ENCODE measurements around the gene TMEM51.

Gene TMEM51

DNA sequence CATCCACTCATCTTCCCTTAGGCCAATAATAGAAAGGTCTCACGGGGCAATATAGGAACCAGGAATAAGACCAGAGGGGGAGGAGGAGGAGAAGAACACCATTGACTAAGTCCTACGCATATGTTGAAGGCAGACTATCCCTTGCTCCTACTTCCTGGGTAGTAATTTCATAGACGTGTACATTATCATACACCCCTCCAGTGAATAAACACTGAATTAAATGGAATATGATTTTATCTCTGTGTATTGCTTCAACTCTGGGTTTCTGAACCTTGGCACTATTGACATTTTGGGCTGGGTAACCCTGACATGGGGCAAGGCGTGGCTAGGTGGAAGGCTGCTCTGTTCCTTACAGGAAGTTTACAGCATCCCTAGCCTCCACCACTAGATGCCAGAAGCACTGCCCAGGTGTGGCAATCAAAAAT lies 76.2 kb downstream of the TMEM51 start:
- no peak overlapping the region for H3K4me3 ChIP-seq (replicated peaks in 1 of 2; ENCODE audit: low read depth in 2 of 2, low read length in 2 of 2)
- TF ChIP-seq, protein P1, sequence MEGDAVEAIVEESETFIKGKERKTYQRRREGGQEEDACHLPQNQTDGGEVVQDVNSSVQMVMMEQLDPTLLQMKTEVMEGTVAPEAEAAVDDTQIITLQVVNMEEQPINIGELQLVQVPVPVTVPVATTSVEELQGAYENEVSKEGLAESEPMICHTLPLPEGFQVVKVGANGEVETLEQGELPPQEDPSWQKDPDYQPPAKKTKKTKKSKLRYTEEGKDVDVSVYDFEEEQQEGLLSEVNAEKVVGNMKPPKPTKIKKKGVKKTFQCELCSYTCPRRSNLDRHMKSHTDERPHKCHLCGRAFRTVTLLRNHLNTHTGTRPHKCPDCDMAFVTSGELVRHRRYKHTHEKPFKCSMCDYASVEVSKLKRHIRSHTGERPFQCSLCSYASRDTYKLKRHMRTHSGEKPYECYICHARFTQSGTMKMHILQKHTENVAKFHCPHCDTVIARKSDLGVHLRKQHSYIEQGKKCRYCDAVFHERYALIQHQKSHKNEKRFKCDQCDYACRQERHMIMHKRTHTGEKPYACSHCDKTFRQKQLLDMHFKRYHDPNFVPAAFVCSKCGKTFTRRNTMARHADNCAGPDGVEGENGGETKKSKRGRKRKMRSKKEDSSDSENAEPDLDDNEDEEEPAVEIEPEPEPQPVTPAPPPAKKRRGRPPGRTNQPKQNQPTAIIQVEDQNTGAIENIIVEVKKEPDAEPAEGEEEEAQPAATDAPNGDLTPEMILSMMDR (IDR thresholded peaks at IDR 0.05; ENCODE audit: low read depth, low read length) = no peak
- DNase-seq (ENCODE audit: low read depth in 2 of 2) = no peak

DNA sequence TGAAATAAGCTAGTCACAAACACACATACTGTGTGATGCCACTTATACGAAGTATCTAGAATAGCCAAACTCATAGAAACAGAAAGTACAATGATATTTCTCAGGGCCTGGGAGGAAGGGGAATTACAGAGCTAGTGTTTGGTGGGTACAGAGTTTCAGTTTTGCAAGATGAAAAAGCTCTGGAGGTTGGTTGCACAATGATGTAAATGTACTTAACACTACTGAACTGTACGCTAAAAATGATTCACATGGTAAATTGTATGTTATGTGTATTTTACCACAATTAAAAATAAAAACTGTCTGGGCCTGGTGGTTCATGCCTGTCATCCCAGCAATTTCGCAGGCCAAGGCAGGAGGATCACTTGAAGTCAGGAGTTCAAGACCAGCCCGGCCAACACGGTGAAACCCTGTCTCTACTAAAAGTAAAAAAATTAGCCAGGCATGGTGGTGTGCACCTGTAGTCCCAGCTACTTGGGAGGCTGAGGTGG lies 78.2 kb downstream of the TMEM51 start:
- TF ChIP-seq, protein P1 (IDR thresholded peaks at IDR 0.05; ENCODE audit: low read depth, low read length) = no peak
- H3K4me3 ChIP-seq (replicated peaks in 1 of 2; ENCODE audit: low read depth in 2 of 2, low read length in 2 of 2) = no peak overlapping the region
- DNase-seq (ENCODE audit: low read depth in 2 of 2) = no peak

DNA sequence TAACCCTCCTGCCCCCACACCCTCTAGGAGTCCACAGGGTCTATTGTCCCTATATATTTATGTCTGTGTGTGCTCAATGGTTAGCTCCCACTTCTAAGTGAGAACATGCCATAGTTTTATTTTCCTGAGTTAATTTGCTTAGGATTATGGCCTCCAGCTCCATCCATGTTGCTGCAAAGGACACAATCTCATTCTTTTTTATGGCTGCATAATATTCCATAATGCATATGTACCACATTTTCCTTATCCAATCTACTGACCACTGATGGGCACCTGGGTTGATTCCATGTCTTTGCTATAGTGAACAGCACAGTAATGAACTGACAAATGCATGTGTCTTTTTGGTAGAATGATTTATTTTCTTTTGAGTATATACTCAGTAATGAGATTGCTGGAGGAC lies 80.1 kb downstream of the TMEM51 start:
- no peak for DNase-seq (ENCODE audit: low read depth in 2 of 2)
- TF ChIP-seq, protein P1 (IDR thresholded peaks at IDR 0.05; ENCODE audit: low read depth, low read length) = no peak

DNA sequence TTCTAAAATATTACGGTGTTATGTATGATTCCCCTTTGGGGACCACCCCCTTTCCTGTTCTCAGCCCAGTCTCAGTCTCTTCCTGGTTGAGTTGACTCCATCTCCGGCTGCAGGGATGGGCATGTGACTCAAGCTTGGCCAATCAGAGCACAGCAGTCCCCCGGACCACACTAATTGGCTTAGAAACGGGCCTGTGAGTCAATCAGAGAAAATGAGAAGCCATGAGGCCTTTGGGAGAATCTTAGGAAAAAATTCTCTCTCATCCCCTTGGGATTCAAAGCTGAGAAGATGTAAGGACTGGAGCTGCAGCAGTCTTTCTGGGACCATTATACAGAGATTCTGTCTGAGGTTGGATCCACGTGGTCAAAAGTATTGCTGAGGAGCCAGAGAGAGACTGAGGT lies 82.8 kb downstream of the TMEM51 start:
- H3K4me3 ChIP-seq (replicated peaks in 1 of 2; ENCODE audit: low read depth in 2 of 2, low read length in 2 of 2) = no peak overlapping the region
- TF ChIP-seq, protein P1 (IDR thresholded peaks at IDR 0.05; ENCODE audit: low read depth, low read length) = no peak
- peak in 1 of 2 donors; percentile 25 for DNase-seq (ENCODE audit: low read depth in 2 of 2)

More for the DNA sequence above, 80.1 kb downstream of the TMEM51 start:
- no peak overlapping the region for H3K4me3 ChIP-seq (replicated peaks in 1 of 2; ENCODE audit: low read depth in 2 of 2, low read length in 2 of 2)

DNA sequence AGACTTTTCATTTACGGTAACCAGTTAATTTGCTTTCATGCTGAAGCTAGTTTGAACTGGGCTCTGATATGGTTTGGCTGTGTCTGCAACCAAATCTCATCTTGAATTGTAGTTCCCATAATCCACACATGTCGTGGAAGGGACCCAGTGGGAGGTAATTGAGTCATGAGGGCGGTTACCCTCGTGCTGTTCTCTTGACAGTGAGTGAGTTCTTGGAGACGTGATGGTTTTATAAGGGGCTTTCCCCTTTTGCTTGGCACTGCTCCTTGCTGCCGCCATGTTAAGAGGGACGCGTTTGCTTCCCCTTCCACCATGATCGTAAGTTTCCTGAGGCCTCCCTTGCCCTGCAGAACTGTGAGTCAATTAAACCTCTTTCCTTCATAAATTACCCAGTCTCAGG lies 83.2 kb downstream of the TMEM51 start:
- DNase-seq (ENCODE audit: low read depth in 2 of 2) = no peak
- H3K4me3 ChIP-seq (replicated peaks in 1 of 2; ENCODE audit: low read depth in 2 of 2, low read length in 2 of 2) = no peak overlapping the region
- TF ChIP-seq, protein P1 (IDR thresholded peaks at IDR 0.05; ENCODE audit: low read depth, low read length) = no peak

DNA sequence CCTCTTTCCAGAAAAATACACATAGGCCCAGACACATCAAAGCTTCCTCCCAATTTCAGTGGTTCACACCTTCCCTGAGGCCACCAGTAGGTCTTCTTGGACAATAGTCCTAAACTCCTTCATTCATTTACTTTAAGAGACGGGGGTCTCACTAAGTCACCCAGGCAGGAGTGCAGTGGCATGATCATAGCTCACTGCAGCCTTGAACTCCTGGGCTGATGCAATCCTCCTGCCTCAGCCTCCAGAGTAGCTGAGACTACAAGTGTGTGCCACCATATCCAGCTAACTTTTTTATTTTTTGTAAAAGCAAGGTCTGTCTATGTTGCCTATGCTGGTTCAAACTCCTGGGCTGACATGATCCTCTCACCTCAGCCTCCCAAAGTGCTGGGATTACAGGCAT lies 85.2 kb downstream of the TMEM51 start:
- TF ChIP-seq, protein P1 (IDR thresholded peaks at IDR 0.05; ENCODE audit: low read depth, low read length) = no peak
- DNase-seq (ENCODE audit: low read depth in 2 of 2) = no peak
- H3K4me3 ChIP-seq (replicated peaks in 1 of 2; ENCODE audit: low read depth in 2 of 2, low read length in 2 of 2) = no peak overlapping the region

DNA sequence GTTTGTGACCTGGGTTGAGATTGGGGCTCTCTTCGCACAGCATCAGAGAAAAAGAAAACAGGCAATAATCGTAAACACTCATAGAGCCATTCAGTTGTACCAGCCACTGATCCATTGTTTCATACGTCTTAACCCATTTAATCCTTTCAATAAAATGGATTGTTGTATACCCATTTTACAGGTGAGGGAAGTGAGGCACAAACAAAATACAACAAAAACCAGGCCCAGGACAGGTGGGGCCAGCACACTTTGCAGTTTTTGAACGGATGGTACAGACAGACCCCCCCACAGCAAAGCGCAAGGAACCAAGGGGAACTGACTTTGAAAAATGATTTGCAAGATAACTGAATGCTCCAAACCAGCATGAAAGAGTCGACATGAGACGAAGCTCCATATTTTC lies 89.2 kb downstream of the TMEM51 start:
- H3K4me3 ChIP-seq (replicated peaks in 1 of 2; ENCODE audit: low read depth in 2 of 2, low read length in 2 of 2) = no peak overlapping the region
- TF ChIP-seq, protein P1 (IDR thresholded peaks at IDR 0.05; ENCODE audit: low read depth, low read length) = no peak
- DNase-seq (ENCODE audit: low read depth in 2 of 2) = no peak

Data from cardiac fibroblast (primary cell).